HUDEP-2 (cell line): Measurements from ENCODE around the gene SLC30A1.
"Not testable (repeated sequence)": the region's sequence is repeated elsewhere in the genome, so short reads cannot be mapped to it uniquely, and the experiment has no call there.

Experiments used
- DNase-seq, 76 experiments: peaks; one replicate each; lab custom pipeline; 2025; ENCODE audit not compliant: unreplicated experiment in 76 of 76; lab: John Stamatoyannopoulos, UW

The SLC30A1 gene

DNA sequence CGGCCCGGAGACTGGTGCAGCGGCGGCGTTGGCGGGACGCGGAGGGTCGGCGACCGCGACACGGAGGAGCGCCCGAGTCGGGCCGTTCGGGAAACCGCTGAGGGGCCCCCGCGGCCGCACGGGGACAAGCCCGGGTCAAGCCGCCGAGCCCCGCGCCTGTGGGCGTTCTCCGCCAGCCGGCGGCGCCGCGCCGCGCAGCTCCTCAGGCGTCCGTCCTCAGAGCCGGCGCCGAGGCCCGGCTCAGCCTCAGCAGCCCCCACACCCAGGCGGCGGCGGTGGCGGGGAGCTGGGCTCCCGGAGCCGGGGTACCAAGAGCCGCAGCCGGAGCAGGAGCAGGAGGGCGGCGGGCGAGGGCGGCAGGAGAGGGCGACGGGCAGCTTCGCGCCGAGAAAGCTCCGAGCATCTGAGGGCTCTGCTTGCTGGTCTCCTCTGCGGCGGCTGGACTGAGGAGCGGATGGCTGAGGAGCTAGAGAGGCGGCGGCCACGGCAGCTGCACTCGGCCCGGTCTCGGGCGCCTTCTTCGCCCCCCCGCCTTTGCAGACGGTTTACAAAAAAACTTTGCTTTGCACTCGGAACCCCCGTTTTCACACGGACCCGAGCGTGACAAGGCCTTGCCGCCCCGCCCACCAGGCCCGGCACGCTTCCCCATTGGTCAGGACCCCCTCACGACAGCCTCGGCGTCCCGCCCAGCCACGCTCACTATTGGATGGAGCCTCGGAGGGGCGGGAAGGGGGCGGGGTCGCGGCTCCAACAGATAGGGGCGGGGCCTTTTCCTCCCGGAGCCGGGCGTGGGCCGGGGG, at the start of gene SLC30A1:
Gene SLC30A1 (minus strand): TSS at position 522 of the 800 bp plus-strand sequence. CDS start 549 bp downstream, outside the sequence.
- DNase-seq, result peak; percentile 44 to 99 (median 97)

DNA sequence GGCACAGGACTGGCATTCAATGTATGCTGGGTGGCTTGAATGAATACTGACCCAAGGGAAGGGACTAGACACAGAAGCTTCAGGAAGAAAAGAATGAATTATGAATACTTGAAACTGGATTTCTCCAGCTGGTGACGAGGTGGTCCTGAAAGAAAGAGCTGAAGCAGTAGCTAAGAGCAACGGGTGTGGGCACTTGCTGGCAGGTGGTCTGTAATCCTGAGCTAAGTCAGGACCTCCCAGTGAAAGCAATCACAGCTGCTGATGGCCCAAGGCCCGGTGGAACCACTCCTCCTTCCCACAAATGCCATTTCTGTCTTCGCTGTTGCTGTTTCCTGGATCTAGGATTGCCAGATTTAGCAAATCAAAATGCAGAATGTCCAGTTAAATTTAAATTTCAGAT, 49.5 kb upstream of the SLC30A1 start:
- DNase-seq, result no peak

GRCh38 chr1:211627259-211627658, 48.3 kb upstream of the SLC30A1 start:
- no peak for DNase-seq

DNA sequence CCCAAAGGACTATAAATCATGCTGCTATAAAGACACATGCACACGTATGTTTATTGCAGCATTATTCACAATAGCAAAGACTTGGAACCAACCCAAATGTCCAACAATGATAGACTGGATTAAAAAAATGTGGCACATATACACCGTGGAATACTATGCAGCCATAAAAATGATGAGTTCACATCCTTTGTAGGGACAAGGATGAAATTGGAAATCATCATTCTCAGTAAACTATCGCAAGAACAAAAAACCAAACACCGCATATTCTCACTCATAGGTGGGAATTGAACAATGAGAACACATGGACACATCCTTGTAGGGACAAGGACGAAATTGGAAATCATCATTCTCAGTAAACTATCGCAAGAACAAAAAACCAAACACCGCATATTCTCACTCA, 46.9 kb upstream of the SLC30A1 start:
- not testable (repeated sequence) for DNase-seq

GRCh38 chr1:211625040-211625439, 46.1 kb upstream of the SLC30A1 start:
- DNase-seq, result peak in 47 of 76 experiments; percentile 7 to 69 (median 30)

- DNase-seq, result peak in 4 of 76 experiments; percentile 10 to 34 (median 18)
Observed at GRCh38 chr1:211623515-211623914, 44.6 kb upstream of the SLC30A1 start.

DNA sequence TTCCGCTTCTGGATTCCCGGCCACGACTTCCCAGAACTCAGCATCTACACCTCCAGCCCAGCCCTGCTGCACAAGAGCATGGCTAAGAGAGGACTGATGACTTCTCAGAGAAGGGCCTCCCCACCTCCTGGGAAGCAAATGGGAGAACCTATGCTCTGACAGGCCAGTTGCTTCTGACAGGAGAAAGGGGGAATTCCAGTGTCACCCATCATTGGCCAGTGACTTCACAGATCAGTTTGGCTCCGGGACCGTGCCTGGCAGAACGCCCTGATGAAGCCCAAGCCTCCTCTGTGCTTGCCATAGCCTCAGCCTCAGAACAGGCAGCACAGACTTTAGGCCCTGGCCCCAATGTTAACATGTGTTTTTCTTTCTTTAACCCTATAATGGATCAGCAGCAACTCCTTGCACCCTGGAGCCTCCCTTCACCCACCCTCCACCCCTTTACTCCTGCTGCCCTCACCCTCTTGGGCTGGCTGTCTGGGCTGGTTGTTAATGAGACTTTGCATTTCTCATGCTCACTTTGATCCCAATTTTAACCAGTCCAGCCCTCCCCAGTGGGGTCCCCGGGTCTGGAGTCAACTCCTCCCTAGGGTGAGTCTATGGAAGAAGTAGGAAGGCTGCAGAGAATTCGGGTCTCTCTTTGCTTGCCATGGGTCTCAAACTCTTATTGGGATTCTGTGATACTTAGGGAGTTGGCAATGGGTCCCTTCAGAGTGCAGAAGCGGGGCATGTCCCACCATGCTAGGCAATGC, 42.7 kb upstream of the SLC30A1 start:
- DNase-seq, result no peak

DNA sequence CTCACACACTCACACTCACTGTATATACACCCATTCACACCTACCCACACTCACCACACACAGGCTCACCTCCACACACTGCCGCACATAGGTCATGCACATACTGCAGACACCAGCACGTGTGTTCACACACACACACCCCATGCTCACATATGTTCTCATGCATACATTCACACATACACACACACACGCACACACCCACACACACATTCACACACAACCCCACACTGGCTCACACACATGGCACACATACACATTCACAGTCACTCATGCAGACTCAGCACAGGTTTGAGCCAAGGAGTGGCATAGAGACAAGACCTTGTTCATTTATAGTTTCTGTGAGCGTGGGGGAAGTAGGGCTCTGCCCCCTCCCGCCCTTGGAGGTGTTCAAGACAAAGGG, 41.1 kb upstream of the SLC30A1 start:
- no peak for DNase-seq

- no peak for DNase-seq
Observed at GRCh38 chr1:211619033-211619996, 40.4 kb upstream of the SLC30A1 start.

- no peak for DNase-seq
Observed at GRCh38 chr1:211616965-211617297, 38.0 kb upstream of the SLC30A1 start.

- DNase-seq, result no peak
Observed at GRCh38 chr1:211616231-211616964, 37.4 kb upstream of the SLC30A1 start.

- peak in 66 of 76 experiments; percentile 11 to 82 (median 55) for DNase-seq
Observed at GRCh38 chr1:211614615-211615014, 35.7 kb upstream of the SLC30A1 start.

DNA sequence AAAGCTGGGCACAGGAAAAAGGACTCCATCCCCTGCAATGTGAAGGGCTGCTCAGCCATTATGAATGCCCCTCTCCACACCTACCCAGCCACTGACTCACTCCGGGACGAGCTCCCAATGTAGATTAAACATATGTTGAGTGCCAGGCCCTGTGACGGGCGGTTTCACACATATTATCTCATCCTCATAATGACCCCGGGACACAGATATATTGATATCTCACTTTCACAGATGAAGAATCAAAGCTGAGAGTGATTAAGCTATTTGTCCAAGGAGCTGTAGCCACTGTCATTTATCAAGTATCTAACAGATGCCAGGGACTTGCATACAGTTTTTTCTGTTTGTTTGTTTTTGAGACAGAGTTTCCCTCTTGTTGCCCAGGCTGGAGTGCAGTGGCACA, 35.0 kb upstream of the SLC30A1 start:
- peak in 74 of 76 experiments; percentile 28 to 98 (median 84) for DNase-seq

GRCh38 chr1:211613108-211613947, 34.4 kb upstream of the SLC30A1 start:
- peak in 74 of 76 experiments; percentile 43 to 94 (median 81) for DNase-seq

DNA sequence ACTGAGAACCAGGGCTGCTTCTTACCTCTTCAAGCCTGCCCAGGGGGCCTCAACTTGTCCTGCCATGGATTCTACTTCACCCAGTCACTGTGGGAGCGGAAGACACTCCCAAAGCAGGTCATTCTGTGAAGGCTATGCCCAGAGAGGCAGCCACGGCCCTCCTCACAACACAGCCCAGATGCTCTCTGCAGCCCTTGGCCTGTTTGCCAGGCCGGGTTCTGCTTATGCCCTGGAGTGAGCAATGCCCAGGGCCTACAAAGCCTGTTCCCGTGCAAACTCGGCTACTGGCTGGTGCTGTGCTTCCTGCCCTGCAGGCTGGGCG, 33.8 kb upstream of the SLC30A1 start:
- DNase-seq, result no peak

DNA sequence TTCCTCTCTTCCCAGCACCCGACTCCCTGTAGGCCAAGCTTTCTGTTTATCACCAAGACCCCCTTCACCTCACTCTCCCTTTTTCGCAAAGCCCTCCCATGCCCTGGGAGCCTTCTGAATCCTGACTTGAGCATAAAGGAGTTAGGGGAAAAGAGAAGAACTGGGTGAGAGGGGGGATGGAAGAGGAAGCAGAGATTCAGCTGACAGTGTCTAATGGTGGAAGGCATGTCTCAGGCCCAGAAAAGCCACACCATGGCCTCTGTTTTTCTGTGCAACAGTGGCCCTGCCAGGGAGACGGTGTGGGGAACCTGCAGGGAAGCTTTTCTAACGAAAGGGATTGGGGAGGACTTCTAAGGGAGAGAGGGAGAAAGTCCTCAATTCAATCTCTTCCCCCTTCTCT, 32.9 kb upstream of the SLC30A1 start:
- DNase-seq, result no peak

DNA sequence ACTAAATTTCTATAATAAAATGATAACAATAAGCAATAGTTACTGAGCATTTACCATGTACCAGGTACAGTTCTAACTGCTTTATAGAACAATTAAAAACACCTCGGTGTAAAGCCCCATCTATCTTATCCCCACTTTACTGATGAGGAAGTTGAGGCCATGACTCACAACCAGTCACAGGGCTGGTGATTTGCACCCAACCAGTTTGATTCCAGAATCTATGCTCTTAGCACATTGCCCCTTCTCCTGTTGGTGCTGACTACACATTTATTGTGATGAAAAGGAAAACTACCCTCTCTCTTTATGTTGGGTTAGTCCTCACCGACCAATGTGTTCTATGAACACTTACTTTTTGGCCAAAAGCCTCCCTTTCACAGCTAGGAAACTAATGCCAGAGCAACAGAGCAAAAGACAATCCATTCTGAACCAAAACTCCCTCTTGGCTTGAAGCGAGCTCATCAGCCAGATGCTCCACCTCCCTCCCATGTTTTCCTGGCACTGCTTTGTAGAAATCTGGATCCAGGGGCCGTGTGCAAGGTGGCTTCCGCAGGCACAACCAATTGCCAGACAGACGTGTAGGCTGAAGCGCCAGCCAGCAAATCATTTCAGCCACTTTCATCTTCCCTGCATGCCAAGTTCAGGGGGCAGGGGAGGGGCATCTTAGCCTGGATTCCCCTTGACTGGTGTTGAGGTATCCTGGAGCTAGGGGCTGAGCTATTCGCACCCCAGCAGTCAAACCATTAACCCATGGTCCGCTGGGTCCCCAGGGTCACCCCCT, 32.0 kb upstream of the SLC30A1 start:
- DNase-seq, result no peak
